NCI-H2081 treated with DMSO at 0.1 percent for 48 hours (cell line): ENCODE data around the gene FLOT2.
"Not testable (repeated sequence)": the region's sequence is repeated elsewhere in the genome, so short reads cannot be mapped to it uniquely, and the experiment has no call there.

Experiments used
- DNase-seq: peaks from one replicate; lab custom pipeline; 2025; lab: John Stamatoyannopoulos, UW

FLOT2 gene, protein sequence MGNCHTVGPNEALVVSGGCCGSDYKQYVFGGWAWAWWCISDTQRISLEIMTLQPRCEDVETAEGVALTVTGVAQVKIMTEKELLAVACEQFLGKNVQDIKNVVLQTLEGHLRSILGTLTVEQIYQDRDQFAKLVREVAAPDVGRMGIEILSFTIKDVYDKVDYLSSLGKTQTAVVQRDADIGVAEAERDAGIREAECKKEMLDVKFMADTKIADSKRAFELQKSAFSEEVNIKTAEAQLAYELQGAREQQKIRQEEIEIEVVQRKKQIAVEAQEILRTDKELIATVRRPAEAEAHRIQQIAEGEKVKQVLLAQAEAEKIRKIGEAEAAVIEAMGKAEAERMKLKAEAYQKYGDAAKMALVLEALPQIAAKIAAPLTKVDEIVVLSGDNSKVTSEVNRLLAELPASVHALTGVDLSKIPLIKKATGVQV

DNA sequence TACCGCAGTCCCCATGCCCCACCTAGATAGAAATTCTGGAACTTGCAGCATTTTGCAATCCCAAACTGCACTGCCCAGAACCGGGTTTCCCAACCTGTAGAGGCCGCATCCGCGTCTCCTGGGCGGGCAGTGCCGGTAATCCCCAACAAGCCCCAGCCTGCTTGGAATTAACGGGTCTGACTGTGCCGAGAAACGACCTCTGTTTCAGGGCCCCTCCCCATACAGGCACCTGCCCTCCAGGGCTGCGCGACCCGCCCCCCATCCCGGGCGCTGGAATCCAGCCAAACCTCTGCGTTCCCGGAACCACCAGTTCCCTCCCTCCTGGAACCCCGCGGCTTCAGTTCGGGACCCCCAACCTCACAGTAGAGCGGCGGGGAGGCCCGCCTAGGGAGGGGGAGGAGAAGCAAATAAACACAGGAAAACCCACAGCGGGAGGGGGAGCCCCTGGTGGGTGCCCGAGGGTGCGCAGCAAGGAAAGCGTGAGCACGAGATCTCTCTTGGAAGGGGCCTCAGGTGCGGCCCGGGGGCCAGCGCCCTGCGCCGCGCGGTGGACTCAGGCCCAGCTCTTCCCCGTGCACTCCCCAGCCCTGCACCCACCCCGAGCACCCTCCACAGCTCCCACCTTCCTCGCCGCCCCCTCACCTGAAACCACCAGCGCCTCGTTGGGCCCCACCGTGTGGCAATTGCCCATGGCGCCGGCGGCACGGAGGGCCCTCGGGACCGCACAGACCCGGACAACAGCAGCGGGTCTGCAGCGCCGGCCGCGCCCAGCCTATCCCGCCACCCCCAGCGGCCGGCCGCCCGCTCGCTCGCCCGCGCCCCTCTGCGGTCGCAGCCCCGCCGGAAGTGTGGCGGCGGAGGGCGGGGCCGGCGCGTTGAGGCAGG, at the start of gene FLOT2:
FLOT2 (minus strand) TSS at position 850 of the 885 bp plus-strand sequence; CDS start at position 691, 159 bp downstream.
- no peak for DNase-seq

DNA sequence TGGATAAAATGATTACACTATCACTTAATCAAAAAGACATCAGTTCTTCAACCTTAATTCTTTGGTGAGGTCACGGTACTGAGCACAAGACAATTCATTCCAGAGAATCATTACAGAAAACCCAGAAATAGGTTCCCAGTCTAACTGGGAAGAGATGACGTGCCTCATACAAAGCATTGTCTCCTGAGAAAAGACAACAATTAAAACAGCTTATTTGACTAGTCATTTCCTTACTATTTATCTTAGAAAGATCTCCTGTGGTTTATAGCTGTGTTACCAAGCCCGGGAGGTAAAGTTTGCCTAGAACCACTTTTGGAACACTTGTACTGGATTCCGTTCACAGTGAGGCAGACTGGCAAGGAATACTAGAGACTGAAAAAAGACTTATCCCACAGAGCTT, 48.7 kb upstream of the FLOT2 start:
- DNase-seq: no peak

DNA sequence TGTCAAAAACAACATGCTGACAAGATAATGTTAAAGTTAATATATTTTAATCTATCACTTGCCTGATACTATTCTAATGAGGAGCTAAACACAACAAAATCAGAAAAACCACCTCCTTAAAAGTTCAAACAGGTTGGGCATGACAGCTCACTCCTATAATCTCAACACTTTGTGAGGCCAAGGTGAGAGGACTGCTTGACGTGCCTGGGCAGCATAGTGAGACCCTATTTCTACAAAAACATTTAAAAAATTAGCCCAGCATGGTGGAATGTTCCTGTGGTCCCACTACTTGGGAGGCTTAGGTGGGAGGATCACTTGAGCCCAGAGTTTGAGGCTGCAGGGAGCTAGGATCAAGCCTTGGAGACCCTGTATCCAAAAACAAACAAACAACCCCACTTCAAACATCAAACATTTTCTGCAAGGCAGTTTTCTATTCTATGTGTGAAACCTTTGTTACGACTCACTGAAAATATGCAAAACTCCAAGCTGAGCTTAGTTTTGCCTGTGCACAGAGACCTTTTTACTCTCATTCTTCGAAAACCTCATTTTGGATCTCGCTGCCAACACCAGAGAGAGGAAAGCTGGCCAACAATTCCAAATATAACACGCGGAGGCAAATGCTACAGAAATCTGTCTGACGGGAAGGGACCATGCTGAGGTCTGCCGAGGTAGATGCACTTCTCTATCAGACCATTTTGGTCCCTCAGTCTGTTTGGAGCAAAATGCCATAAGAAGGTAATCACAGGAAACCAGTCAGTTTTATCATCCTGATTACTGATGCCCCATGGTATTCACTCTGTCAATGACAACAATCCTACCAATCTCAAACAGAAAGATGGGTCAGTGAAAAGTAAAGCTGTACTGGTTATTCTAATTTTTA, 47.6 kb upstream of the FLOT2 start:
- no peak for DNase-seq

GRCh38 chr17:28944343-28944742, 46.8 kb upstream of the FLOT2 start:
- no peak for DNase-seq

DNA sequence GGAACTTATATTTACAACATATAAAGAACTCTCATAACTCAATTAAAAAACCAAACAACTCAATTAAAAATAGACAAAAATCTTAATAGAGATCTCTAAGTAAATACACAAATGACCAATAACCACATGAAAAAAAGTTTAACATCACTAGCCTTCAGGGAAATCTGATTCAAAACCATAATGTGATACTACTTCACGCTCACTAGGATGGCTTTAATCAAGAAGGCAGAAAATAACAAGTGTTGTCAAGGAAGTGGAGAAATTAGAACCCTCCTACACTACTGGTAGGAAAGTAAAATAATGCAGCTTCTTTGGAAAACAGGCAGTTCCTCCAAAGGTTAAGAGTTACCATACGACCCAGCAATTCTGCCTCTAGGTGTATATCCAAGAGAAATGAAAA, 45.4 kb upstream of the FLOT2 start:
- no peak for DNase-seq

DNA sequence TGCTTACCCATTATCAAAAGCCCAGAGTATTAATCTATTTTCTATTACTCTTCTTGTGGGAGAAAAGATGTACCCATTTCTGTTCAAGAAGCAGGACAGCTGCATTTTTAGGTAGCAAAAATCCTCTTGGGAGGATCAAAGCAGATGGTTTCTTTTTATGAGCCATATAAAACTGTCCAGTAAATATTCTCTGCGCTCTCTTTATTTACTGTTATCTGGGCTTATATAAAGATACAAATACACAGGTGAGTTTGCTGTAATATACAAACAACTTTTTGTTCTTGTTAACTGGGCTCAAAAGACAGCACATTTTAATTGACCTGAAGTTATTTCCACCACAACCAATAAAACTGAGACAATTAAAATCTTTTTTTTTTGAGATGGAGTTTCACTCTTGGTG, 43.7 kb upstream of the FLOT2 start:
- no peak for DNase-seq

DNA sequence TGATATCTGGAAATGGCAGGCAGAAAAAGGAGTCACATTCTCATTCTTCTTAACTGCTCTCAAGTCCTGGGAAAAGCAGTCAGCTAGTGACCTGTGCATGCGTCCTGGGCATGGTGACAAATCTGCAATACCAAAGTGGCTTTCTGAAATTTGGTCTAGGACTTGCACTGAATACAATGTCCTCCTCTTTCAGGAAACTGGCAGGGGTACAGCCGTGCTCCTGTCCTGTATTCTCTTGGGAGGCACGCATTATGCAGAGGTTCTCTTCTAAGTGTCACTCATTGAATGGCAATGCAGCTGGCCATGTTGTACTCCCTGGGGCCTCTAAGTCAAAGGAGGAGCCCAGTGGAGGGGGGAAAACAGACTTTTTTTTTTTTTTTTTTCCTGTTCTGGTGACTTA, 43.1 kb upstream of the FLOT2 start:
- no peak for DNase-seq

GRCh38 chr17:28940142-28940541, 42.6 kb upstream of the FLOT2 start:
- DNase-seq: no peak

GRCh38 chr17:28938552-28938951, 41.0 kb upstream of the FLOT2 start:
- DNase-seq: no peak

DNA sequence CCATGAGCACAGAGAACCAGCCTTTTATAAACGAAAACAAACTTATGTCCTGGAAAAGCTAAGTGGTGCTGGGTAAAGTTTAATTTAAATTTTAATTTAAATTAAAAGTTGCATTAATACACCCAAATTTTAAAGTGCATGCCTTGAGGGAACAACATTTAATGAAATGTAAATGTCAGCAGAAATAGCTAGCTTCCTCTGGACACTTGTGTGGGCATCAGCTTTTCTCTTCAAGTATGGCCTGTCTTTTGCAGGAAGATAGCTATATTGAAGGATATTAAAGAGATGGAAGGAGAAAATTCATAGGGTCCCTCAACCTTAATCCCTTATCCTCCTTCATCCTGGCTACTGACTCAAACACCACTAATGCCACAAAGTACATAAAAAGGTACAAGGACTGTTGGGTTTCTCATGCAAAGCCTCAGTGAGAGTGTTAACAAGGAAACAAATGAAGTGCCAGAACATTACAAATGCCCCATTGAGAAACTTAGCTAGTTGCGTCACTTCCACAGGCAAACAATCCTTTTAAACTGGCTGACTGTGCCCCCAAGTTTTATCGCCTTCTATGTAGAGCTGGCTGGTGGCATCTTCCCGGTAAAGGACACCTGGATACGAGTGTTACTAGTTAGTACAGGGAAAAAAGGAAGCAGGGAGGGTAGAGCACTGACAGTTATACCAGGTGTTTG, 39.7 kb upstream of the FLOT2 start:
- DNase-seq: no peak

- no peak for DNase-seq
Observed at GRCh38 chr17:28935744-28936460, 38.4 kb upstream of the FLOT2 start.

GRCh38 chr17:28934508-28934907, 37.0 kb upstream of the FLOT2 start:
- not testable (repeated sequence) for DNase-seq

- DNase-seq: no peak
Observed at GRCh38 chr17:28929787-28930186, 32.3 kb upstream of the FLOT2 start.

- no peak for DNase-seq
Observed at GRCh38 chr17:28928061-28928460, 30.5 kb upstream of the FLOT2 start.

DNA sequence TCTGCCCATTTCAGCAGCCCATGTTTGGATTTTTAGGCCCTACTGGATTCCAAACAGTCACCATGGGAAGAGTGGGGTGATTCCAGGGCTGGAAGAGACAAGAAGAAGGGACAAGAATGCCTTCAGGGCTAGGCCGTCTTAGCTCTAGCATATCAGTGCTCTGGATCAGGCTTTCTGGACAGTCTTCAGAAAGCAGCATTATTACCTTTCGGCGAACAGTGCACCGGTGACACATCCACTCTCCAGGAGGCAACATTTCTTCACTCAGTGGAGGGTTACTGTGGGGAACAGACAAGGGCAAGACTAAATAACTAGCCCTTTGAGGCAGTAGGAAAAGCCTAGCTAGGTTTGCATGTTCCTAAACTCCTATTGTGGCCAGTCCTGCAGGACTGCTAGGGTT, 29.3 kb upstream of the FLOT2 start:
- no peak for DNase-seq

DNA sequence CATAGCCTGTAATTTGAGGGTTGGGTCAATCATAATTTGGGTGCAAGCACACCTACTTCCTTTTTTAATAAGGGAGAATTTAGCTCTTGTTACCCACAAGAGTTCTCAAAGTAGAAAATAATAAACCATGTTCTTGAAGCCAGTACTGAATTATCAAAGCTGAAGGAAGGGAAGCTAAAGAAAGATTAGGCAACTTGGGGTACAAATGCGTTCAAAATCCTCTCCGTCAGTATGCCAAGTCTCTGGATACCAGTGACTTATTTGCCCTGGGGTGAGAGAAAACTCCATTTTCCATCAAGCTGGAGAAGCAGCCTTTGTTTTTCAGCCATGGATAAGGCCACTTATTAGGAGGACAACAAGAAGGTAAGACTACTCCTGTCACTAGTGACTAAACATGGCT, 28.8 kb upstream of the FLOT2 start:
- DNase-seq: no peak

- no peak for DNase-seq
Observed at GRCh38 chr17:28925912-28926365, 28.4 kb upstream of the FLOT2 start.

DNA sequence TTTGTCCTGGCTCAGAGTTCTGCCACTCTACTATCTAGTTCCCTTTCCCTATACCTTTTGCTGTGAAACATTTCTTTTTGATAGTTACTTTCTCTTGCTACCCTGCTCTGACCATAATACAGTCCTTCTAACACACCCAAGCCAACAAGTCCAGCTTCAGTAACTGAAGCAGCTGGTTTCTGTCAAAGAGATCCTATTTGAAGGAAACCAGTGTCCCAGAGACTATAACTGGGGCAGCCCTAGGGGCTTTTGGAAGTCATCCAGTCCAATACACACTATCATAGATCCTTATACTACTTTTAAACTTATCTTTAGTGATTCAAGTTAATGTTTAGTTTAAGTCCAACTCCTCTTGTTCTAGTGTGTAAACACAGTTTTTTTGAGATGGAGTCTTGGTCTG, 22.7 kb upstream of the FLOT2 start:
- DNase-seq: no peak

- DNase-seq: no peak
Observed at GRCh38 chr17:28918295-28918694, 20.8 kb upstream of the FLOT2 start.

DNA sequence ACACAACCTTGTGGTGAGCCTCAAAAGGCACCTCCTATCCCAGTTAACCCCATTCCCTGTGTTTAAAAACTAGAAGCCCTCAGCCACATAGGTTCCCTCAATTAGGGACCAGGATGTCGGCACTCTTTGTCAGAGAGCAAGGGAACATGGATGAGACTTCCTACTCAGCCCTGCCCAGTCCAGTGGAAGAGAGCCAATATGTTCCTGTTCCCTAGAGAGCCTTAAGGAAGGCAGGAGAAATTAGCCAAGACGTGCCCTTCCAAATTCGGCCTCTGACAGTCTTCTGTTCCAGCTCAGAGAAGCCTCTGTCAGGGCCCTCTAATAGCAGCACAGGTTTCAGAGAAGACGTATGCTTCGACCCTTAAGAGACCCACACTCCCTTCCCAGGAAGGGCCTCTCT, 19.9 kb upstream of the FLOT2 start:
- DNase-seq: no peak

DNA sequence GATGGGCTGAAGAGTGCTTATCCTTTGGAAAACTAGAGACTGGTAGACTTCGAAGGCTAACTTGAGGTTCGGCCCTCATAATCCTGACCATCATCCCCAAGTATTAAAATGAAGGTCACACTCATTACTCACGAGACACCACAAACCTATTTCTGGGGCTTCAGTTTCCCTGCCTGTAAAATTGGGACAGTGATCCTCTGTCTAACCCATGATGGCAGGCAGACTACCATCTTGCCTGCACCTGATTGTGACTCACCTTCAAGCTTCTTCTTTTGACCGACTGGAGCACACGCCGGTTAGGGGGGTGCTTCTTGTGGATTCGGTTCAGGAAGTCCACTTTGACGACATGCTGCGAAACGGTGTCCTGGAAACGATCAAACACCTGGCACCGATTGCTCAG, 19.5 kb upstream of the FLOT2 start:
- no peak for DNase-seq
